ENCODE measurements around the gene CASKIN1.

The CASKIN1 gene

GRCh38 chr16:2235695-2236336, 39.4 kb upstream of the CASKIN1 start:
- no peaks in the 10 kb centered on the region for H3K4me1 Mint-ChIP-seq
- H3K27ac Mint-ChIP-seq = no peak overlapping the region
- DNase-seq = no peak
- H3K36me3 Mint-ChIP-seq (ENCODE audit: low read depth) = peaks cover 11% of the 10 kb centered on the region
- no peak for ATAC-seq
- no peaks in the 10 kb centered on the region for H3K27me3 Mint-ChIP-seq
- no peaks in the 10 kb centered on the region for H3K9me3 Mint-ChIP-seq
- H3K4me3 Mint-ChIP-seq = no peak overlapping the region

DNA sequence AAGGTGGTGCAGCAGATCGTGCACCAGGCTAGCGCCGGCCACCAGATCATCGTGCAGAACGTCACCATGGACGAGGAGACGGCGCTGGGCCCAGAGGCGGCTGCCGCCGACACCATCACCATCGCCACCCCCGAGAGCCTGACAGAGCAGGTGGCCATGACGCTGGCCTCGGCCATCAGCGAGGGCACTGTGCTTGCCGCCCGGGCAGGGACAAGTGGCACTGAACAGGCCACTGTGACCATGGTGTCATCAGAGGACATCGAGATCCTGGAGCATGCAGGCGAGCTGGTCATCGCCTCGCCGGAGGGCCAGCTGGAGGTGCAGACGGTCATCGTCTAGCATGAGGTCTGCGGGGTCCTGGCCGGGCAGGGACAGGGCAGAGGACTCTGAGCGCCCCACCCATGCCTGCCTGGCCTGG, 38.8 kb upstream of the CASKIN1 start:
- no peaks in the 10 kb centered on the region for H3K9me3 Mint-ChIP-seq
- no peaks in the 10 kb centered on the region for H3K27me3 Mint-ChIP-seq
- H3K36me3 Mint-ChIP-seq (ENCODE audit: low read depth) = peaks cover 12% of the 10 kb centered on the region
- H3K27ac Mint-ChIP-seq = no peak overlapping the region
- no peak overlapping the region for H3K4me3 Mint-ChIP-seq
- DNase-seq = no peak
- no peaks in the 10 kb centered on the region for H3K4me1 Mint-ChIP-seq
- no peak for ATAC-seq

- Mint-ChIP-seq H3K36me3 (ENCODE audit: low read depth) (peaks cover 16% of the 10 kb centered on the region), H3K9me3 (no peaks in the 10 kb centered on the region), H3K4me1 (no peaks in the 10 kb centered on the region), H3K4me3 (no peak overlapping the region), H3K27ac (no peak overlapping the region), H3K27me3 (no peaks in the 10 kb centered on the region)
- DNase-seq (no peak), ATAC-seq (no peak)
These were observed 38.4 kb upstream of the CASKIN1 start for GRCh38 chr16:2234813-2235170.

DNA sequence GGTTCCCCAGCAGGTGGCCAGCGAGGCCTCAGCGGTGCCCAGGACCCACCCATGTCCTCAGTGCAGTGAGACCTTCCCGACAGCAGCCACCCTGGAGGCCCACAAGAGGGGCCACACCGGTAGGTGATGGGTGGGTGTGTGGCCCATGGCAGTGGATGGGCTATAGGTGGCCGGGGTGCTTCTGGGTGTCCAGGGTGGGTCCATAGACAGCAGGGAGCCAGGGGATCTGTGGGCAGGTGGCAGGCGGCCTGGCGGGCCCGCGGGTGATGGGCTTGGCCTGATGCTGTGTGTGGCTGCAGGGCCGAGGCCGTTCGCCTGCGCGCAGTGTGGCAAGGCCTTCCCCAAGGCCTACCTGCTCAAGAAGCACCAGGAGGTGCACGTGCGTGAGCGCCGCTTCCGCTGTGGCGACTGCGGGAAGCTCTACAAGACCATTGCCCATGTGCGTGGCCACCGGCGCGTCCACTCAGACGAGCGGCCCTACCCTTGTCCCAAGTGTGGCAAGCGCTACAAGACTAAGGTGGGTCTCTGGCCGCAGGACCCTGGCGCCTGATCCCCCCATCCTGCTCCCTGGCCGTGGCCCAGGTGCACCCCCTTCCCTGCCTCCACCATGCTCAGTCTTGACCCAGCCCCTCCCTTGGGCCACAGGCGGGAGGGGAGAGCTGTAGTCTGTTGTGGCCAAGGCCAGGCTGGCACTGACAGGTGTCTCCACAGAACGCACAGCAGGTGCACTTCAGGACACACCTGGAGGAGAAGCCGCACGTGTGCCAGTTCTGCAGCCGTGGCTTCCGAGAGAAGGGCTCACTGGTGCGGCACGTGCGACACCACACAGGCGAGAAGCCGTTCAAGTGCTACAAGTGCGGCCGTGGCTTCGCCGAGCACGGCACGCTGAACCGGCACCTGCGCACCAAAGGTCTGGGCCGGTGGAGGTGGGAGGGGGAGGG, 37.7 kb upstream of the CASKIN1 start:
- Mint-ChIP-seq H3K4me3 (no peak overlapping the region), H3K36me3 (ENCODE audit: low read depth) (peaks cover 19% of the 10 kb centered on the region), H3K27me3 (no peaks in the 10 kb centered on the region), H3K4me1 (no peaks in the 10 kb centered on the region), H3K9me3 (no peaks in the 10 kb centered on the region), H3K27ac (no peak overlapping the region)
- ATAC-seq (no peak), DNase-seq (no peak)

DNA sequence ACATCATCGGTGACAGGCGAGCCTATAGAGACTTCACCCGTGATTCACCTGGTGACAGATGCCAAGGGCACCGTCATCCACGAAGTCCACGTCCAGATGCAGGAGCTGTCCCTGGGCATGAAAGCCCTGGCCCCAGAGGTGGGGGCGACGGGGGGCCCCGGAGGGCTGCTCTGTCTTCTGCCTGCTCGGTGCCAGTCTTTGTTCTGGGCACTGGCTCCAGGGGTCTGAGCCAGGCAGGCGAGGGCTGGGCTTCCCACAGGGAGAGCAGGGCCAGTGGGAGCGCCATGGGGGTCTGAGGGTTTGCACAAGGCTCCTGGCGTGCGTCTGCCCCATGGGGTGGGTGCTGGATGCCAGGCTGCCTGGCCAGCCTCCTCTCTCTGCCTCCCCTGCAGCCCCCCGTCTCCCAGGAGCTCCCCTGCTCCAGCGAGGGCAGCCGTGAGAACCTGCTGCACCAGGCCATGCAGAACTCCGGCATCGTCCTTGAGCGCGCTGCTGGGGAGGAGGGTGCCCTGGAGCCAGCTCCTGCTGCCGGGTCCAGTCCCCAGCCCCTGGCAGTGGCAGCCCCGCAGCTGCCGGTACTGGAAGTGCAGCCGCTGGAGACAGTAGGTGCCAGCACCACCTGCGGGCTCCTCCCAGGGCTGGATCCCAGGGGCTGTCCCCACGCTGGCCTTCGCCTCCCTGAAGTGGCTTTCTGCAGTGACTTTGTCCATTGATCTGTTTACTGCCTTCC, 36.8 kb upstream of the CASKIN1 start:
- Mint-ChIP-seq H3K36me3 (ENCODE audit: low read depth) (peaks cover 19% of the 10 kb centered on the region), H3K4me3 (no peak overlapping the region)
- no peak for DNase-seq

DNA sequence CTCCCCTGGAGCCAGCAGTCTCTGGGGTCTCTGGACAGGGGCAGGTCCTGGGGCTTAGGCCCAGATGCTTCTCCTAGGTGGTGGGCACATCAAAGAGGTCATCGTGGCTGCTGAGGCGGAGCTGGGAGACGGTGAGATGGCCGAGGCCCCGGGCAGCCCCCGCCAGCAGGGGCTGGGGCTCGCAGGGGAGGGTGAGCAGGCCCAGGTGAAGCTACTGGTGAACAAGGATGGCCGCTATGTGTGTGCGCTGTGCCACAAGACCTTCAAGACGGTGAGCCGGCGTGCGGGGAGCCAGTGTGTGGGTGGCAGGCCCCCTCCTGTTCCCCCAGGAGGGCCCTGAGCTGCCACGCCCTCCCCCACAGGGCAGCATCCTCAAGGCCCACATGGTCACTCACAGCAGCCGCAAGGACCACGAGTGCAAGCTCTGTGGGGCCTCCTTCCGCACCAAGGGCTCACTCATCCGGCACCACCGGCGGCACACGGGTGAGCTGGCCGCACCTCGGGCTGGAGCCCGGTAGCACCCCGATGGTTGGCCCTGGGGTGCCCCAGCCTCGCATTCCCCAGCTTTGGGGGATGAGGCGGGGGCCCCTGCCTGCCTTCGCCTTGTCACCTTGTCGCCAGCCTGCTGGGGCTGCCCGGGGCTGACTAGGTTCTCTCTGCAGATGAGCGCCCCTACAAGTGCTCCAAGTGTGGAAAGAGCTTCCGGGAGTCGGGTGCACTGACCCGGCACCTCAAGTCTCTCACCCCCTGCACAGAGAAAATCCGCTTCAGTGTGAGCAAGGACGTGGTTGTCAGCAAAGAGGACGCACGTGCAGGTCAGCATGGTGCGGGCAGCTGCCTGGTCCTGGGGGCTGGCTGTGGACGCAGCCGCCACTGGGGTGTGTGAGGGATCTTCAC, 35.9 kb upstream of the CASKIN1 start:
- peaks cover 19% of the 10 kb centered on the region for H3K36me3 Mint-ChIP-seq (ENCODE audit: low read depth)
- DNase-seq = no peak

More for the DNA sequence above, 36.8 kb upstream of the CASKIN1 start:
- ATAC-seq = no peak
- Mint-ChIP-seq H3K9me3 (no peaks in the 10 kb centered on the region), H3K27ac (no peak overlapping the region), H3K4me1 (no peaks in the 10 kb centered on the region), H3K27me3 (no peaks in the 10 kb centered on the region)

DNA sequence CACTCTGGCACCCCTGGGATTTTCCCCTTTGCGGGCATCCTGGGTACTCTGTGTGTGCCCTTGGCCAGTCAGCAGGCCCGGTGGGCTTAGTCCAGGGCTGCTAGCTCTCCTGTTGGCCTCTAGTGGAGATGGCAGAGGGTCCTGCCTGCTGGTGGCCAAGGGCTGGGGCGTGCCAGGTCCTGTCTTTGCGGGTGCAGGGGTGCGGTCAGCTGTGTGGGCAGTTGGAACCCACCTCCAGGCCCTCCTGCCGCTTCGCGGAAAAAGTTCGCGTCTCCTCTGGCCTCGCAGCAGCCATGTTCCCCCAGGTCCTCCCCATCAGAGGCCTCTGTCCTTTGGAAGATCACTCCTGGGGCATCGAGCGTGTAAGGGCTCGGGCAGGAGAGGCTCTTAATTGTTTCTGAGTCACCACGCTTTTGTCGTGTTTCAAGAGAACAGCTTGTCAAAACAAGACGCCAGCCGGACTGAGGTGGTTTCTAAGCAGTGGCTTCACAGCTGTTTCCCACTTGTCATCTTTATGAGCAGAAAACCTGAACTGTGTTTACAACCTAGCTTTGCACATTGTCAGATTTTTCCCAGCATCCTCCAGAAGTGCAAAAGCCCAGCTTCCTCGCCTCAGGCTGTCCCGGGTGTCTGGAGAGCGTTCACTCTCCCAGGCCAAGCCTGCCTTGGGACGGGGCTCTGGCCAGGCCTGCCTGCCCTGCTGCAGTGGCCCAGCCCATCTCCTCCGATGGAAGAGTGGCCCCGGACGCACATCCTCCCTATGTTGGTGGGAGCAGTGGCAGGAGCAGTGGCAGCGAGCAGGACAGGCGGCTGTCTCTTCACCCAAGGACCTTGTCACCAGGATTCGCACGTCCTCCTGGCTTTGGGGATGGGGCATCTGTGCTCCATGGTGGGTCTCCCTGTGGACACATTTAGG, 34.9 kb upstream of the CASKIN1 start:
- peaks cover 21% of the 10 kb centered on the region for H3K36me3 Mint-ChIP-seq (ENCODE audit: low read depth)
- no peak for DNase-seq
- no peaks in the 10 kb centered on the region for H3K9me3 Mint-ChIP-seq
- H3K4me1 Mint-ChIP-seq = peaks cover 3% of the 10 kb centered on the region
- no peak for ATAC-seq
- H3K4me3 Mint-ChIP-seq = no peak overlapping the region
- no peaks in the 10 kb centered on the region for H3K27me3 Mint-ChIP-seq
- no peak overlapping the region for H3K27ac Mint-ChIP-seq

More for the DNA sequence above, 35.9 kb upstream of the CASKIN1 start:
- Mint-ChIP-seq H3K4me3 (no peak overlapping the region), H3K27me3 (no peaks in the 10 kb centered on the region), H3K9me3 (no peaks in the 10 kb centered on the region), H3K27ac (no peak overlapping the region), H3K4me1 (no peaks in the 10 kb centered on the region)
- ATAC-seq = no peak

DNA sequence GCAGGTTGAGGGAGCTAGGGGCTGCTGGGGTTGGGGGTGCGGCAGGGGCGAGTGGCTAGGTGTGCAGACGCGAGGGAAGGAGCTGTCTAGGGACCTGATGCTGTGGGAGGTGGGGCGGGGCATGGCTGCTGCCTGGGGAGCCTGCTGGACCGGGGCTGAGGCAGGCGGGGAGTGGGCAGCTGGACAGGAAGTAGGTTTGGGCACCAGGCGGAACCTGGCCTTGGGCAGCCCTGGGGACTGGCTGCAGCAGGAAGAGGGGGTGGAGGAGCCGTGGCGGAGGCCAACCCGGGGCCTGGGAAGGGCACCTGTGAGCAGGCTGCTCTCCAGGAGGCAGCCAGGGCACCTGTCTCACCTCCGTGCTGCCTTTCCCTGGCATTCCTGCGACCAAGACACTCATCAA, 34.0 kb upstream of the CASKIN1 start:
- ATAC-seq (no peak), DNase-seq (no peak)
- Mint-ChIP-seq H3K9me3 (no peaks in the 10 kb centered on the region), H3K36me3 (ENCODE audit: low read depth) (peaks cover 24% of the 10 kb centered on the region), H3K27ac (no peak overlapping the region), H3K4me3 (no peak overlapping the region), H3K27me3 (no peaks in the 10 kb centered on the region), H3K4me1 (peaks cover 7% of the 10 kb centered on the region)

DNA sequence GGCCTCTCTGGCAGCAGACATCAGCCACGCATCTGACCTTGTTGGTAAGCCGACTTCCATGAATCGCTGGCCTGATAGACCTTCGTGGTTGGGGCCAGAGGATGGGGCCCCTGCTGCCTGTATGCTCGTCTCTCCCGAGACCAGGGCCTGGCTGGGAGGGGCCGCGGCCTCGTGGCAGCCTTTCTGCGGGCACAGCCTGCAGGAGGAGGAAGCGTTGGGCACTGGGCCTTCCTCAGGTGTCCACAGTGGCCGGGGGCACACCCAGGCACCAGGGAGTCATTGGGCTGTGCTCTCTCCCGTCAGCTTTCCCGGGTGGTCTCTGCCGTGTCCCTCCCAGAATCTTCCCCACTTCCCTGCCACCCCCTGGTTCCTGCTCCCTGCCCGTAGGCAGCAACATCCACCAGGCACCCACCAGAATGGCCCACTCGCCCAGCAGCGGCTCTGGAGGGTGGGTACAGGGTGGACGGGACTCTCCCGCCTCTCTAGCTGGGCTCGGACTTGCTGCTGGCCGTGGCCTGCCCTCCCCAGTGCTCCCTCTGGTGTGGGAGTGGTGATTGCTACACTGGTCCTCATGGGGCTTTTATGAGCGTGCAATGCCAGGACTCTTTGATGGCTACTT, 33.3 kb upstream of the CASKIN1 start:
- peaks cover 20% of the 10 kb centered on the region for H3K36me3 Mint-ChIP-seq (ENCODE audit: low read depth)
- no peak for ATAC-seq
- DNase-seq = no peak
- no peak overlapping the region for H3K27ac Mint-ChIP-seq
- H3K9me3 Mint-ChIP-seq = no peaks in the 10 kb centered on the region
- H3K27me3 Mint-ChIP-seq = no peaks in the 10 kb centered on the region
- no peak overlapping the region for H3K4me3 Mint-ChIP-seq
- peaks cover 11% of the 10 kb centered on the region for H3K4me1 Mint-ChIP-seq

DNA sequence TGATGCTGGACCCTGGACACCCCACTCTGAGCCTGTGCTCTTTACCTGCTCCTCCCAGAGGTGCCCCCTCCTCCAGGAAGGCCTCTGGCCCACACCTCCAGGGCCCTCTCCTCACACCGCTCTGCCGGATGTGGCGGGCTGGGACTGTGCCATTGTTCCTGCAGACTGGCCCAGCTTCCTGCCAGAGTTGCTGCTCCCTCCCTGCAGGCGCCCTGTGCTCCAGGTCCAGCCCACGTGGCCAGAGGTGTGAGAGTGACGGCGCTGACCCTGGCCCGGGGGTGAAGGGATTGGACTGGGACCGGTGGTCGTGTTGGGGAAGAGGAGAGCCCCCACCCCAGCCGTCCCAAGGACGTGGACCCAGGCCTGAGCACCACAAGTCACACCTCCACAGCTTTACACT, 32.7 kb upstream of the CASKIN1 start:
- Mint-ChIP-seq H3K27me3 (no peaks in the 10 kb centered on the region), H3K9me3 (no peaks in the 10 kb centered on the region), H3K27ac (no peak overlapping the region), H3K4me1 (peaks cover 18% of the 10 kb centered on the region), H3K36me3 (ENCODE audit: low read depth) (peaks cover 19% of the 10 kb centered on the region), H3K4me3 (no peak overlapping the region)
- ATAC-seq (no peak), DNase-seq (no peak)

GRCh38 chr16:2228161-2228824, 31.9 kb upstream of the CASKIN1 start:
- no peaks in the 10 kb centered on the region for H3K9me3 Mint-ChIP-seq
- H3K27me3 Mint-ChIP-seq = no peaks in the 10 kb centered on the region
- ATAC-seq (no peak), DNase-seq (no peak)
- no peak overlapping the region for H3K4me3 Mint-ChIP-seq
- peaks cover 18% of the 10 kb centered on the region for H3K4me1 Mint-ChIP-seq
- H3K27ac Mint-ChIP-seq = no peak overlapping the region
- H3K36me3 Mint-ChIP-seq (ENCODE audit: low read depth) = peaks cover 15% of the 10 kb centered on the region

GRCh38 chr16:2226918-2227317, 30.5 kb upstream of the CASKIN1 start:
- H3K27me3 Mint-ChIP-seq = no peaks in the 10 kb centered on the region
- H3K4me3 Mint-ChIP-seq = no peak overlapping the region
- peaks cover 18% of the 10 kb centered on the region for H3K4me1 Mint-ChIP-seq
- H3K36me3 Mint-ChIP-seq (ENCODE audit: low read depth) = peaks cover 15% of the 10 kb centered on the region
- ATAC-seq (no peak), DNase-seq (no peak)
- H3K27ac Mint-ChIP-seq = no peak overlapping the region
- H3K9me3 Mint-ChIP-seq = no peaks in the 10 kb centered on the region
